GM19455 (cell line): ENCODE measurements around the gene TMEM235.
A peak's percentile ranks its signal among the peaks of the same experiment; 100 is the strongest.

ENCODE experiments used
- ATAC-seq: cut with Tn5 transposase; IDR thresholded peaks from one replicate; pipeline ENCODE4 v1.9.1; 2021; ENCODE audit not compliant: unreplicated experiment

Gene TMEM235

DNA sequence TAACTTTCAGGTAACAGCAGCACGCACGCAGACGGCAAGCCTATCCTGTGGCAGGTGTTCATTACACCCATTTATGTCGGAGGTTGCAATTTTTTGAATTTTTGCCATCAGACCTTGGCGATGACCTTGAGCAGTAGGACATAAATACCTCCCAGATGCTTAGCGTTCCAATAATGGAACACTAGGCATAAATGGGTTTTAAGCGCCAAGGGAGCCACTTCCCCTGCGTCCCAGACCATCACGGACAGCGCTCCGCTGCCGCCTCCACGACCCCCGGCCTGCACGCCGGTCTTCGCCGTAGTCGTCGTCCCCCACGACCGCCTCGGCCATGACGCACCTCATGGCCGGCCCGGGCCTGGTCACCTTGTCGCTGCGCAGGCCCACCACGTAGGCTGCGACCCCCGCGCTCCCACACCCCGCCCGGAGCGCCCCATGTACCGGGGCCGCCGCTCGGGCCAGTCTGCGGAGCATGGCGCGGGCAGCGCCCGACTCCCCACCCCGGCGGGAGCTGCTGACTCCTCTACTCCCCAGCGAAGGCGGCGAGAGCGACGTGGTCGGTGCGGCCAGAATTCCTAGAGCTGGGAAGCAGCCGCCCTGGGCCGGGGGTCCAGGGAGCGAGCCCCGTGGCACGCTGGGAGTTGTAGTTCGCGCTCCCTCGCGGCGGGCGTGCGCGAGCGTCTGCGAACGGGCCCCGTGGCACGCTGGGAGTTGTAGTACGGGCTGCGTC is 22.7 kb downstream of the TMEM235 start:
- ATAC-seq, result peak; percentile 52

DNA sequence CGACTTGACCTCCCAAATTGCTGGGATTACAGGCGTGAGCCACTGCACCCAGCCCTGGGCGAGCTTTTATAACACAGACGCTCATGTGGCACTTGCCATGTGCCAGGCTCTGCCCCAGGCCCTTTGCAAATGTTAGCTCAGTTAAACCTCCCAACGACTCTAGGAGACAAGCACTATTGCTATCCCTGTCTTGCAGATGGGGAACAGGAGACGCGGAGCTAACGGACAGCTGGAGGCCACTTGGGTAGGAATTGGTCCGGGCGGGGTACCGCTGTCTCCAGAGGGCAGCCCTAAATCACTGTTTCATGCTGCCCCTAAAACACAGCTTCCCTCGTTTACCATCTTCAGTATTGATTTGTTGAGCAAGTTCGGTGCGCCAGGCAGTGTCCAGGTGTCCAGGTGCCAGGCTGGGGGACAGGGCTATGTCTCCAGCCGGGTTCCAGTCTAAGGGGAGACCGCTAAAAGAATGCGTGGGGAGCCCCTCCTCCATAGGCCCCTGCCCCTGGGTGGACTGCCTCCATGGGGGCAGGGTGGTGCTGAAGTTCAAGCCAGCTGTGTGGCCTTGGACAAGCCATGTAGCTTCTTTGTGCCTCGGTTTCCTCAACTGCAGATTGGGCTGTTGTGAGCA is 23.7 kb downstream of the TMEM235 start:
- no peak for ATAC-seq

DNA sequence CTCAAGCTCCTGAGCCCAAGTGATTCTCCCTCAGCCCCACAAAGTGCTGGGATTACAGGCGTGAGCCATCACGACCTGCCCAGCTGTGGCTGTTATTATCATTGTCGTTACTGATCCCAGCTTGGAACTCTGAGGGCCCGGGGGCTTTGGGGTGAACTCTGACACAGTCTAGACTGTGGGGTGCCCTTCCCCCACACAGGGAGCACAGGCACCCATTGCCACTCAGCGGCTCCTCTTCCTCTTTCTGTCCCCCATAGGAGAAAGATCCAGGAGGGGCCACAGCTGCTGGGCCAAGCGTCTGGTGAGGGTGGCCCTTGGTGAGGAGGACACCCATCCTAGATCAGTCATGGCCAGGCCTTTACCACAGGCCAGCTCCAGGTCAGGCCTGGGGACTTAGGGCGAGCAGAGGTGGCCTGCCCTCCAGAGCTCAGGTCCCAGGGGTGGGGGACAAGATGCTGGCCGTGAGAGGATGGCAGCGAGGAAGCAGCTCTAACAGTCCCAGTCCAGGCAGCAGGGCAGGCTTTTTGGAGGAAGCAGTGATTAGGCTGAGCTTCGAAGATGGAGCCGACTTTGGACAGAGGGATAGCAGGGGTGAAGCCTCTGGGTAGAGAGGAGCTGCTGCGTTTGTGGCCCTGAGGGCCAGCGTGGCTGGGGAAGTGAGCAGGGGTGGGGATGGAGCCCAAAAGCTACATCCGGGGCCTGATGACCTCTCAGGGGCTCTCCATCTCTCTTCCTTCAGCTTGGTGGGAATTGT is 24.7 kb downstream of the TMEM235 start:
- no peak for ATAC-seq

DNA sequence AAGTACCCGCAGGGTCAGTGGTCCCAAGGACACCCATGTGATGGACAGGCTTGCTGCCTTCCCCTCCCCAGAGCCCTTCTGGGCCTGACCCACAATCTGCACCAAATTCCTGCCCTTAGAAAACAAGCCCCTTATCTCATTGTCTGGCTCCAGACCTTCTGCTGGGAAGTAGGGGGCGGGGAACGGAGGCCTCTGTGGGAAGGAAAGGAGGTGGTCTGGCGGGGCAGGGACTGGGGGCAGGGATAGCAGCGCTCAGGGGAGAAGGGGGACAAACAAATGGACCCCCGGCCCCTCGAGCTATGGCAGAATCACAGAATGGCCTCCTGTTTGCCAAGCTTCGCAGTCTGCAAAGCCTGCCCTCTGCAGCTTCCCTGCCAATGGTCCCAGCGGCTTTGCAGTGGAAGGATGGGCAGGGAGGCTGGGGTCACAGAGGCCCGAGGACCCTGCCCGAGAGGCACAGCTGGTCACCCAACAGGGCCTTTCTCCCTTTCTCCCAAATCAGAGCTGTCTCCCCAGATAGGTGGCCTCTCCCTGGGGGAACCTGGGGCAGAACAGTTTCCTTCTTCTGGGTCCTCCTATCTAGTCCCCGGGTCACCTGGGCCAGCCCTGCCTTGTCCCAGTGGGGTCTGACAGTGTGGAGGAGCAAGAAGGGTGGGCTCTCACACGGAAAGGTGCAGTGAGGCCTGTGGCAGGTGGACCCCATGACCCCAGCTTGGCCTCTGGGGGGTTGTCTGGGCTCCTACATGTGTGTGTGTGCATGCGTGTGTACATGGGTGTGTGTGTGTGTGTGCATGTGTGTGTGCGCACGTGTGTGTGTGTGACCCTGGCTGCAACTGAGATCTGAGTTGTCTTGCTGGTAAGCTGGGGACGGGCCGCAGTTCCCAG is 25.5 kb downstream of the TMEM235 start:
- ATAC-seq, result no peak

DNA sequence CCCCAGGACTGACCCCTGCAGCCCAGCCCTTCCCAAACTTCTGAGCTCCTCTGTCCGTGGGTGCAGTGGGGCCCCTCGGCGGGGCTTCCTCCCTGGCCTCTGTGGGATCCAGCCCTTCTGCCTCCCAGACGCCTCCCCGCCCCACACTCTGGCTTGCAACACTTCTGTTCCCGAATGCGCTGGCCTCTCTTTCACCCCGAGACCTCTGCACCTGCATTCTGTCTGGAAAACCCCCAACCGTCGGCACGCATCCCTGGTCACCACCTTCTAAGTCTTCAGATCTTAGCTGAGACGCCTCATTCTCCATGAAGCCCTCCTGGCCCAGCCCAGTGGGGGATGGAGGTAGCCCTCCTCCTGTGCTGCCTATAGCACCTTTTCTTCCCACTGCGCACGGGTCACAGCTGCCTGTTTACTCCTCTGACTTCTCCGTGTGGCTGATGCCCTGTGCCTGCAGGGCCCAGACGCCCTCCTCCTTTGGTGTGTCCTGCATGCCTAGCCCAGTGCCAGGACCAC is 26.4 kb downstream of the TMEM235 start:
- no peak for ATAC-seq

DNA sequence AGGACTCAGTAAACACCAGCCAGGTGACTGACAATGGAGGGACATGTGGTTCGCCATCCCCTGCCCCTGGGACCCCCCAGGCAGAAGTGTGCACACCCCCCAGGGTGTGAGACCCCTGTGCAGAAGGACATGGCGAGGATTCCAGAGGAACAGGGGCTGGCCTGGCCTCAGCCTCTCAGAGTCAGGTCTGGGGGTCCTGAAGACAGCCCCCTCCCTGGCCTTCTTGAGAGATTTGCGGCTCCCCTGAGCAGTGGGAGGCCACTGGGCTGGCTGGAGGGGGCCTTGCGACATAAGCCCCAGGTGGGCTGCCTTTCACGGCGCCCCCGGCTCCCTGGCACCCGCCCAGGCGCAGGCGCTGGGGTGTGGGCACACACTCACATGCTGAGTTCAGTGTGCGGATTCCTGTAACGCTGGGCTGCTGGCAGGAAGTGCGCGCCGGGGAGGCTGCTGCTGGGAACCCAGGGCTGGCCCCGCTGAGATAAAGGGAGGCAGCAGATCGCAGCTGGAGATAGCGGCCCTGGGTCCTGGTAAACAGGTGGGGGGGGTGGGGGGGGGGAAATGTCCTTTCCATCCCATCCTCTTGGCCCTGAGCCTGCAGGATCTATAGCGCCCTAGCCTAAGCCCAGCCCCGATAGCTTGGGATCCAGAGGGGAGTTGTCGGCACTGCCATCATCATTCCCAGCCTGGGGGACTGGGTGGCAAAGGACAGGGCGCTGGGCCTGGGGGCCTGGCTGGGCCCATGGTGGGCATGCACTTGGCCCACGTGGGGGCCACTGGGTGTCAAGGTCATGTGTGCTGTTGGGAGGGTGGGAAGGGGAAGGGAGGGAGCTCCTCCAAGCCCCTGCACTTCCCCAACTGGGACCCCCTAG is 27.1 kb downstream of the TMEM235 start:
- ATAC-seq, result no peak

DNA sequence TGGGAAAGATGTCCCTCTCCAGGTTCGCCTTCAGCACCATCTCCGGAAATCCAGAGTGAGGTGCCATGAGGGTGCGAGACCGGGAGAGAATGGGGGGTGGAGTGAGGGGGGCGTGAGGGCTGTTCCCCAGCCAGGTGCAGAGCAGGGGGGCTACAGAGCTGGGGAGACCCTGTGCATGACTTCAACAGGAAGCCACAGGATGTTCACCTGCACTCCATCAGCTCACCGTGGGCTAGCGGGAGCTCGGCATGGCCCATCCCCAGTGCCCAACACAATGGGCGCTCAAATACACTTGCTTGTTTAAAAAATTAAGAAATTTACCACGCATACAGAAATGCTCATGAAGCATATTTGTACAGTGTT is 27.7 kb downstream of the TMEM235 start:
- no peak for ATAC-seq

DNA sequence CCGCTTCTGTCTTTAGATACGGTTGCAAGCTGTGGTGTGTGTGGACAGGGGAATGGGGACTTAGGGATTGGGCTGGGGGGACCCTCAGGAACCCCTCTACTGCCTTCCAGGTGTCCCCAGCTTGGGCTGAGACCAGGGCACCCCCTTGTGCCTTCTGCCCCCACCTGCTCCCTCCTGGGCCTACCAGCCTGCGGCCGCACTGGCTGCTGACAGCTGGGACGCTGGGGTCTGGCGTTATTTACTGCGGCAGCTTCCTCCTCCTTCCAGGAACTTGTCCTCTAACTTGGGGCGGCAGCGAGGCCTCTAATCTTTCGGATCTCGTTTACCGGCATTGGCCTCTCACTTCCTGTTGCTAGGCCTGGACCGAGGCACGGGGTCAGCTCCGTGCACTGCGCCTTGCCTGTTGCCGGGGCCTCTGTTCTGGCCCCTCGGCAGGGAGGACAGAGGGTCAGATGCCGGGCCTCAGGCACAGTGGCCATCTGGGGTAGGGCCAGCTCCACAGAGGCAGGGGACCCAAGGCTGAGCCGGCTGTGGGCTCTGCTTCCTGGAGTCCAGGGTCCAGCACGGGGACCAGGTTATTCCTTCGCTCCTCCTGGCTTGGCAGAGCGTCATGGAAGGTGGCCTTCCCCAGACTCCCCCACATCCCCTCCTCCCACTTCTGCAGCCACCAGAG is 31.8 kb downstream of the TMEM235 start:
- no peak for ATAC-seq

DNA sequence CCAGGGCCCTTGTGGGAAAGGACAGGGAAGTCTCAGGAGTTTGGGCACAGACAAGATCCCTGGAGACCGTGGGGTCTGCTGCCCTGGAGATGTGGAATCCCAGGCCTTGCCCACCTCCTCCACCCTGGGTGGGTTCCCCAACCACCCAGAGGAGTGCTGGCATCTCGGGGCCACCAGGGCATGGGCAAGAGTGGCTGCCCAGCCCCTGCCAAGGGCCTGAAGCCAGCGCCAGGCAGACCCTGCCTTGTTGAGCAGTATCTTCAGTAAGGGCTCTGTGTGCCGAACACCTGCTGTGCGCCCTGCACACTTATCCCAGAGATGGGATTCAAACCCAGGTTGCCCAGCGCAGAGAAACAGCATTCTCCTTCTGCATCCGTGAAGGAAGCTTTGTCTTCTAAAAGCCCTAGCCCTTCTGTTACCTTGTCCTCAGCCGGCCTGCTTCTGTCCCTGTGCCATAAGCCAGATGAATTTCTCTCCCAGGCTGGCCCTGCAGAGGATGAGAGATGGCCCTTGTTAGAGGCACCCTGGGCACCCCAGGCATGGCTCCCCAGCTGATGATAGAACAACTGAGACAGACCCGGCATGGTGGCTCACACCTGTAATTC is 32.4 kb downstream of the TMEM235 start:
- no peak for ATAC-seq

DNA sequence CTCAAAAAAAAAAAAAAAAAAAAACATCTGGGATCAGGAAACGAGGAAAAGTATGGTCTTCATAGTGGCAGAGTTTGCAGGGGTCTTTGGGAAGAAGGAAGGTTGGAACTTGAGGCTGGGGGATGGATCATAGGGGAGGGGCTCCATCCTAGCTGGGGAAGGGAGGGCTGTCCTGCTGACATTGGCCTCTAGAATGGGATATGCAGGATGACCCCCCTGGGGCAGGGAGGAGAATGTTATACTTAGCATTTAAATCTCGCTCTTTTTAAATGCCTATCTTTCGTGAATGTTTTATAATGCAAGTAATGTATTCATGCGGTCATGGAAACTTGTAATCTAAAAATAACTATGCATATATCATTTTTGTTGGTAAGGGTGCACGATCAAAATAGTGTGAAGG is 33.2 kb downstream of the TMEM235 start:
- ATAC-seq, result no peak

DNA sequence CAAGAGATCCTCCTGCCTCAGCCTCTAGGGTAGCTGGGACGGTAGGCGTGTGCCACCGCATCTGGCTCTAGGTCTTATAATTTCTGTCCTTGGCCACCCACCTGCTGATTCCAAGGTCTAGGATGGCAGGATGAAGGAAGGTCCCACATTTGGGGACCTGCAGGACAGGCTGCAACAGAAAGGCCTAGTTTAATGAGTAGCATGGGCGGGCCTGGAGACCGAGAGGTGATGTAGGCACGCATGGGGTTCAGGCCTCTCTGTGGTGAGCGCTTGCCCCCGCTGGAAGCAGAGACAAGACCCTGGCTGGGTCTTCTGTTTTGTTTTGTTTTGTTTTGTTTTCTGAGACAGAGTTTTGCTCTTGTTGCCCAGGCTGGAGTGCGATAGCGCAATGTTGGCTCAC is 33.7 kb downstream of the TMEM235 start:
- ATAC-seq, result no peak

DNA sequence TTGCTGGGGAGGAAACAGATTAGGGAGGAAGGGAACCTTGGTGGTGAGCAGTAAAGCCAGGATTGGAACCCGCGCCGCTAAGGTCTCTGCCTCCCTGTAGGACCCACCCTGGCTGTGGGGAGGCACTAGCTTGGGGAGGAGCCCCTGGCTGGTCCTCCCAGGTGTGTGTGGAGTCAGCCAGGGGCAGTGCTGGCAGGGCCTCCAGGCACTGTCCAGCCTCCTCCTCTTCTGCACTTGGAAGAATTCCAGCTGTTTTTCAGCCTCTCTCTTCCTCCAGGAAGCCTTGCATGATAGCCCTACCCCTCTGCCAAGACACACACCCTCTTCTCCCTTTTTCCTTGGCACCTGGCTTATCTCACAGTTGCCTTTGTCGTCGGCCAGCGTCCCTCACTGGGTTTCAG is 34.8 kb downstream of the TMEM235 start:
- ATAC-seq, result no peak

DNA sequence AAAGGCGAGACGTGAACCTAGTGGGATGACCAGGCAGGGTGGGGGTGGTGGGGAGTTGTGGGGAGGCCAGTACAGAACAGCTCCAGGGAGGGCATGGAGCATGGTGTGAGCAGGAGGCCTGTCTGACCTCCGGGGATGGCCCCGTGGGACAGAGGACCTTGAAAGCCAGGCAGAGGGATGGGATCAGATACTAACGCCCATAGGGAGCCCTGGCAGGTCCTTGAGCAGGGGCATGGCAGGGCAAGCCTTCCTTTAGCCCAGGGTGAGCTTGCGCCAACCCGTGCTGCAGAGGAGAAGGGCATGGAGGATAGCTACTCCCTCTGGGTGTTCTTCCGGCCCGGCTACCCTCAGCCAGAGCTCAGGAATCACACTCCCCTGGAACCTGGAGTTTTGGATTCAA is 35.3 kb downstream of the TMEM235 start:
- ATAC-seq, result no peak

DNA sequence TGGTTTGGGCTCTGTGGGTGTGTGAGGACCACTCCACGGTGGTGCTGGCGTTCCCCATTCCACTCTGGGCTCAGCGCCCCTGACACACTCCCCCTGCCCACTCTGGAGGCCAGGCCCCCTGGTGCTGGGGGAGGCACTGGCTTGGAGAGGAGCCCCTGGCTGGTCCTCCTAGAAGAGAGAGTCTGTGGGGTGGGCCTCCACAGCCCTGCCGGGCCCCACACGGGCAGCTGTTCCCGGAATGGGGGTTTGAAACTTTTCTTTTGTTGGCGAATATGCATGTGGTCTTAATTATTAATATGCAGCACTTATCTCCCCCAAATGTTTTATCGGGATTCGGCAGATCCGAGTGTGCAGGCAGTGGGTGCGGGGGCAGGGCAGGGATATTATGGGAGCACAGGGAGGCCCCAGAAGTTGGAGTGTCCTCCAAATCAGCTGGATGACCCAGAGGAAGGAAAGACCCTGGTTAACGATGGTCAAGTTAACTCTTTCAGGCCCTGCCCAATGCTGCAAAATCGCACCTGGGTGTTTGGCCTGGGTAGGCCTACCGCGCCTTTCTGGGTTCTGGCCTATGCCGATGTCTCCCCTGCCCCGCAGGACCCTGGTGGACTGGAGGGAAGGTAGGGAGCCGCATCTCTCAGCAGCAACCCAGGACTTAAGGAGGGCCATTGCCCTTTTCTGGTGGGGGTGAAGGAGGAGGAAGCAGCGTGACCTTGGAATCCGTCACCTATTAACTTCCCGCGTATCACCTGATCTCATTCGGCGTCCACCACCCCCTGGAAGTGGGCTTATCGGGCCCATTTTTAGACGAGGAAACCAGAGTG is 36.0 kb downstream of the TMEM235 start:
- ATAC-seq, result no peak

DNA sequence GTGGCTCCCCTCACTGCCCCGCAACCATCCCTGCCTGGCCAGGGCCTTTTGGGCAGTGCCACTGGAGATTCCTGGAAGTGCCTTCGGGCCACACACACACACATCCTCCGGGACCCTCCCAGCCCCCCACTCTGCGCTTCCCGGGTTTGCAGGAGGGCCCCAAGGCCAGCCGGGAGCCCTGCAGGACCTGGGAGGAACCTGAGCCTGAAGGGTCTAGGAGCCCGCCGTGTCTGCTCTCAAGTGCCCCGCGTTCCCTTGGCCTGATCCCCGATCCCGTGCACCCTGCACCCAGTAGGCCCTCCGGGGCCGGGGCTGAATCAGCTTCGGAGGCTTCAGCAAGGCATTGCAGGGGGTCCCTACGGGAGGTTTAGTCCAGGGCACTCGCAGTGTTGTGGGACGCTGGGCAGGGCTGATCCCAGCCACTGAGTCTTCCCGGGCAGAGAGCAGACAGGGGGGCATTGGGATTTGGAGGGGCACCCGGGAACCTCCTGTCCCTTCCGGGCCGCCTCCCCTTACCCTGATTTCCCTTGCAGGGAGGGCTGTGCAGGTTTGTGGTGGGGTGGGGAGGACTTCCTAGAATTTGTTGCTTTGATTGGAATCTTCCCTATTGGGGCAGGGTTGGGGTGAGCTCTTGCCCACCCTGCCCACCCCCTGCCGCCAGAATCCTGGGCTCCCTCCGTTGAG is 36.9 kb downstream of the TMEM235 start:
- no peak for ATAC-seq

DNA sequence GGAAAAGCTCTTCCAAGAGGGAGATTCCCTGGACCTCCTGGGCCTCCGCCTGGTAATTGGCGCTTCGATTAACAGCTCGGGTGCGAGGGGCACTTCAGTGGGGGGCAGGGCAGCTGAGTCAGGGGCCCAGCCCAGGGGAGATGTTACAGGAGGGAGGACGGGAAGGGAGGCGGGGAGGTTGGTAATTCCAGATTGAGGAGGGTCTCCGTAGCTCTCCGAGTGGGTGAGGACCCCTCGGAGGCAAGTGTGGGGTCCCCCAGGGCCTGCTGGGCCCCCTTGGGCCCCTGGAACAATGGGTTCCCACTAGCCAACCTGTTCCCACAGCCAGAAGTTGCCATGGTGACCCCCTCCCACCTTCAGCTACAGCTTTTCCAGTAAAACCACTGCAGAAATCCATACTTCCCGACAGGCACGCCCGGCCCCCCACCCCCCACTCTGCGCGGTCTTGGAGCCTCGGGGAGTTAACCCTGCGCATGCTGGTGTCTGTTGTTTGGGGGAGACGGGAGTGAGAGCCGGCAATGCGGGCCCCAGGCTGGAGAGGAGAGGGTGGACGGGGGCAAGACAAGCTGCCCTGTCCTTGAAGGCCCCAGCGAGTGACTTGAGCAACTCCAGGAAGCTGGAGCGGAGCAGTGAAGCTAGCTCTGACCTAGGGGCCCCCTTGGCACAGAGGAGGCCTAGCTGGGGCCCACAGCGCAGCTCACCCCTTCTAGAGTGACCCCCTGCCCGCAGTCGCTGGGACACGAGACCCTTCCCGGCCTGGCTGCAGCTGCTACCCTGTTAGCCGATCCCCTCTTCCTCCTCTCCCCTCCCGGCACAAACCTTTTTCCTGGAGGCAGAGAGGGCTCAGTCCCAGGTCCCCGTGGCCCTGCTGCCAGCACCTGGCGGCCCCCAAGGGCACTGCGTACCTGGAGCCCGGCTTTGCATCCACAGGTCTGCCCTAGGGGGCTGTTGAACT is 37.8 kb downstream of the TMEM235 start:
- no peak for ATAC-seq

DNA sequence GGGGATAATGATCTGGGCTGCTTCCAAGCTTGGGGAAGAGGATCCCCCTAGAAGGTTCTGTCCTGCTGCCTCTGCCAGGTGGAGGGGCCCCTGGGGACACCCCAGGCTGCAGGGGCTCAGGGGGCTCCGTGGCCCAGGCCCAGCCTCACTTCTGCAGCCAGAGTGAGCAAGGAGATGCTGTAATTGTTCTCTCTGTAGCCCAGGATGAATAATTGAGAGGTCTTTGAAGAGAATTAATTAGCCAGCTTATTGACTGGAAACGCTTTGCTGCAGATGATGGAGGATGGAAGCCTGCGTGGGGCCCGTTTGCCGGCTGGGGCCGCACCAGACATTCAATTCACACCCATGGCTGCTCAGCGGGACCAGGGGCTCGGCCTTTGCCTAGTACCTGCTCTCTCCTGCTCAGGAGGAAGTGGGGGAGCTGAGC is 38.5 kb downstream of the TMEM235 start:
- no peak for ATAC-seq
